Neural cell (in vitro differentiated cells): ENCODE results near the gene RAPGEF5. TPM values are rescaled to one million over a fixed set of nuclear protein-coding genes. Genes with fewer than 3 reads are reported as not detected.

Experiments
- H2AFZ ChIP-seq: fragments of 200-600, 300-800 bp; sonication (generic), shearing (Covaris generic); 2 replicates; pipeline ENCODE4 v1.6.0; 2014; ENCODE audit warnings: low read depth, mild to moderate bottlenecking, antibody characterized with exemption, low read length, moderate library complexity
- H3F3A ChIP-seq: fragments of 200-600 bp; shearing (Covaris generic); 2 replicates; pipeline ENCODE4 v1.6.1; 2016; ENCODE audit warnings: mild to moderate bottlenecking, moderate library complexity, mixed read lengths, antibody characterized with exemption, low read length; ENCODE audit not compliant: insufficient read depth, poor library complexity, severe bottlenecking
- H3K27ac ChIP-seq: fragments of 200-600, 300-800 bp; sonication (generic), shearing (Covaris generic); 2 replicates; pipeline ENCODE4 v1.5.1; 2014; ENCODE audit warnings: mild to moderate bottlenecking, low read length, moderate library complexity
- H3K27me3 ChIP-seq: fragments of 300-800, 200-600 bp; sonication (generic), shearing (Covaris generic); 2 replicates; pipeline ENCODE4 v1.6.0; 2014; ENCODE audit warnings: mild to moderate bottlenecking, low read depth, low read length, moderate library complexity; ENCODE audit not compliant: insufficient read depth
- H3K36me3 ChIP-seq: fragments of 300-800, 200-600 bp; sonication (generic), shearing (Covaris generic); 2 replicates; pipeline ENCODE4 v1.5.1; 2014; ENCODE audit warnings: mild to moderate bottlenecking, antibody characterized with exemption, low read length, moderate library complexity; ENCODE audit not compliant: insufficient read depth
- H3K4me2 ChIP-seq: fragments of 300-800, 200-600 bp; sonication (generic), shearing (Covaris generic); 2 replicates; pipeline ENCODE4 v1.6.0; 2014; ENCODE audit warnings: mild to moderate bottlenecking, low read length
- H3K4me3 ChIP-seq: fragments of 300-800, 200-600 bp; sonication (generic), shearing (Covaris generic); 2 replicates; pipeline ENCODE4 v1.5.1; 2014; ENCODE audit warnings: mild to moderate bottlenecking, low read length, moderate library complexity
- H3K79me2 ChIP-seq: fragments of 200-600 bp; shearing (Covaris generic); replicated peaks from 2 replicates; pipeline ENCODE4 v1.6.0; 2014; ENCODE audit warnings: mild to moderate bottlenecking, low read length, moderate library complexity; ENCODE audit not compliant: insufficient read depth
- H3K9ac ChIP-seq: fragments of 300-800, 200-600 bp; sonication (generic), shearing (Covaris generic); 2 replicates; pipeline ENCODE4 v1.6.1; 2016; ENCODE audit warnings: mild to moderate bottlenecking, low read length, mixed read lengths
- H3K9me2 ChIP-seq: fragments of 200-600 bp; shearing (Covaris generic); 2 replicates; pipeline ENCODE4 v1.6.1; 2016; ENCODE audit warnings: mild to moderate bottlenecking, low read length, mixed read lengths; ENCODE audit not compliant: insufficient read depth
- H3K9me3 ChIP-seq: fragments of 200-600, 300-800 bp; sonication (generic), shearing (Covaris generic); 2 replicates; pipeline ENCODE4 v1.6.1; 2016; ENCODE audit warnings: mild to moderate bottlenecking, mixed run types, low read length, moderate library complexity, mixed read lengths
- H4K20me1 ChIP-seq: fragments of 200-600 bp; shearing (Covaris generic); 2 replicates; pipeline ENCODE4 v1.6.1; 2016; ENCODE audit warnings: mild to moderate bottlenecking, mixed run types; ENCODE audit not compliant: insufficient read depth
- CTCF ChIP-seq: fragments of 450-650 bp; IDR thresholded peaks from 2 replicates; pipeline ENCODE4 v1.5.1; 2014; ENCODE audit warnings: antibody characterized with exemption, mild to moderate bottlenecking, moderate library complexity; ENCODE audit not compliant: poor library complexity, severe bottlenecking
- EP300 ChIP-seq: fragments of 450-650 bp; conservative IDR thresholded peaks from 2 replicates; pipeline ENCODE4 v1.6.1; 2014; ENCODE audit warnings: antibody characterized with exemption, mild to moderate bottlenecking, moderate library complexity; ENCODE audit not compliant: poor library complexity, severe bottlenecking
- EZH2 ChIP-seq: fragments of 200-600, 300-800 bp; shearing (Covaris generic), sonication (generic); IDR thresholded peaks from 2 replicates; pipeline ENCODE4 v1.6.1; 2014; ENCODE audit warnings: antibody characterized with exemption, low read length, borderline replicate concordance, mild to moderate bottlenecking; ENCODE audit not compliant: insufficient read depth, poor library complexity, severe bottlenecking
- MXI1 ChIP-seq: fragments of 450-650 bp; conservative IDR thresholded peaks from 2 replicates; pipeline ENCODE4 v1.6.1; 2014; ENCODE audit warnings: antibody characterized with exemption, mild to moderate bottlenecking; ENCODE audit not compliant: poor library complexity, severe bottlenecking
- POLR2AphosphoS5 ChIP-seq: IDR thresholded peaks from 2 replicates; pipeline ENCODE4 v1.6.1; 2012
- RAD21 ChIP-seq: fragments of 450-650 bp; conservative IDR thresholded peaks from 2 replicates; pipeline ENCODE4 v1.6.1; 2014; ENCODE audit warnings: antibody characterized with exemption, mild to moderate bottlenecking, moderate library complexity
- REST ChIP-seq: IDR thresholded peaks from 2 replicates; pipeline ENCODE4 v1.6.1; 2012; ENCODE audit warnings: borderline replicate concordance
- SMC3 ChIP-seq: fragments of 450-650 bp; conservative IDR thresholded peaks from 2 replicates; pipeline ENCODE4 v1.6.1; 2014; ENCODE audit warnings: antibody characterized with exemption, mild to moderate bottlenecking, moderate library complexity; ENCODE audit not compliant: poor library complexity
- TAF1 ChIP-seq: IDR thresholded peaks from 2 replicates; pipeline ENCODE4 v1.6.1; 2012; ENCODE audit warnings: low read depth
- polyA plus RNA-seq: library from polyadenylated mRNA; depleted of rRNA; stranded (reverse); fragments of >200 nt; gene quantifications from 2 replicates; pipeline ENCODE4 v1.2.3, GENCODE V29; 2014

The RAPGEF5 gene
- polyA plus RNA-seq, 1 donor from 2014 or later: 48.0 TPM

- H2AFZ ChIP-seq: no peak overlapping the region
- no peaks in the 10 kb centered on the region for H3K9me3 ChIP-seq
- H4K20me1 ChIP-seq: no peaks in the 10 kb centered on the region
- H3K36me3 ChIP-seq: no peaks in the 10 kb centered on the region
- no peak overlapping the region for H3K27ac ChIP-seq
- no peaks in the 10 kb centered on the region for H3K27me3 ChIP-seq
- no peaks in the 10 kb centered on the region for H3K9me2 ChIP-seq
- no peak overlapping the region for H3K4me3 ChIP-seq
- no peaks in the 10 kb centered on the region for H3K79me2 ChIP-seq
- H3K4me2 ChIP-seq: no peak overlapping the region
- H3F3A ChIP-seq: no peaks in the 10 kb centered on the region
- TF ChIP-seq EP300: no peak
- no peak for TF ChIP-seq CTCF
- no peak overlapping the region for H3K9ac ChIP-seq
Observed at GRCh38 chr7:22373388-22373787, 16.4 kb upstream of the RAPGEF5 start.

GRCh38 chr7:22372863-22373262 lies 15.9 kb upstream of the RAPGEF5 start:
- no peaks in the 10 kb centered on the region for H4K20me1 ChIP-seq
- TF ChIP-seq RAD21 (no peak), MXI1 (no peak), POLR2AphosphoS5 (no peak), EZH2 (no peak)
- no peaks in the 10 kb centered on the region for H3K36me3 ChIP-seq
- no peaks in the 10 kb centered on the region for H3K27me3 ChIP-seq
- no peaks in the 10 kb centered on the region for H3K9me2 ChIP-seq
- H2AFZ ChIP-seq: no peak overlapping the region
- no peak overlapping the region for H3K9ac ChIP-seq
- no peak overlapping the region for H3K4me3 ChIP-seq
- no peaks in the 10 kb centered on the region for H3F3A ChIP-seq
- no peaks in the 10 kb centered on the region for H3K79me2 ChIP-seq
- H3K9me3 ChIP-seq: no peaks in the 10 kb centered on the region
- no peak overlapping the region for H3K4me2 ChIP-seq
- no peak overlapping the region for H3K27ac ChIP-seq

DNA sequence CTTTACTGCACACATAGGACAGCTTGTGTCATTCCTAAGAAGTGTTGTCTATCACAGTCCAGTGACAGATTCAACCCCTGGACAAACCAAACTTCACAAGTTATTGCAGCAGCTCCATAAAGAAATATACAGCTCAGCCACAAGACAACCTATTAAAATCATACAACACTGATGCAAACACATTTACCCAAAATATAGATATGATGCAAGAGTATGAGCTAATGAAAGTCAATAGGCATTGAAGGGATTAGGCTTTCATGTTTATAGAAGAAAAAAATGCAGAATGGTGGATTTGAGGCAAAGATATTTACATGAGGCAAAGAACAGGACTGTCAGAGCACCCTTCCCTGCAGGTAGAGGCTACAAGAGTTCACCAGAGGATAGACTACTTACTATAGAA lies 14.9 kb upstream of the RAPGEF5 start:
- no peak for TF ChIP-seq RAD21
- TF ChIP-seq SMC3: no peak
- TF ChIP-seq TAF1: no peak
- TF ChIP-seq EZH2: no peak
- TF ChIP-seq POLR2AphosphoS5: no peak
- no peak for TF ChIP-seq EP300
- TF ChIP-seq MXI1: no peak
- Histone ChIP-seq H3K9ac (no peak overlapping the region), H3K36me3 (no peaks in the 10 kb centered on the region)

GRCh38 chr7:22364900-22365299 lies 7.9 kb upstream of the RAPGEF5 start:
- H3K4me3 ChIP-seq: no peak overlapping the region
- no peaks in the 10 kb centered on the region for H3F3A ChIP-seq
- H3K9ac ChIP-seq: no peak overlapping the region
- TF ChIP-seq MXI1 (no peak), RAD21 (no peak), CTCF (no peak), REST (no peak), TAF1 (no peak), POLR2AphosphoS5 (no peak), EP300 (no peak), EZH2 (no peak), SMC3 (no peak)
- H4K20me1 ChIP-seq: no peaks in the 10 kb centered on the region
- H3K27me3 ChIP-seq: no peaks in the 10 kb centered on the region
- no peak overlapping the region for H2AFZ ChIP-seq
- no peak overlapping the region for H3K4me2 ChIP-seq
- no peak overlapping the region for H3K27ac ChIP-seq
- H3K9me3 ChIP-seq: no peaks in the 10 kb centered on the region
- no peaks in the 10 kb centered on the region for H3K36me3 ChIP-seq
- H3K79me2 ChIP-seq: no peaks in the 10 kb centered on the region
- H3K9me2 ChIP-seq: no peaks in the 10 kb centered on the region

More for the DNA sequence above, 14.9 kb upstream of the RAPGEF5 start:
- Histone ChIP-seq H3K4me2 (no peak overlapping the region), H3K27ac (no peak overlapping the region), H3K9me3 (no peaks in the 10 kb centered on the region), H3F3A (no peaks in the 10 kb centered on the region), H3K79me2 (no peaks in the 10 kb centered on the region), H3K9me2 (no peaks in the 10 kb centered on the region), H3K4me3 (no peak overlapping the region), H2AFZ (no peak overlapping the region), H4K20me1 (no peaks in the 10 kb centered on the region), H3K27me3 (no peaks in the 10 kb centered on the region)
